Measurements from ENCODE around the gene CRAMP1. TPM values are rescaled to one million over a fixed set of nuclear protein-coding genes. Genes with fewer than 3 reads are reported as not detected.

Gene CRAMP1, protein sequence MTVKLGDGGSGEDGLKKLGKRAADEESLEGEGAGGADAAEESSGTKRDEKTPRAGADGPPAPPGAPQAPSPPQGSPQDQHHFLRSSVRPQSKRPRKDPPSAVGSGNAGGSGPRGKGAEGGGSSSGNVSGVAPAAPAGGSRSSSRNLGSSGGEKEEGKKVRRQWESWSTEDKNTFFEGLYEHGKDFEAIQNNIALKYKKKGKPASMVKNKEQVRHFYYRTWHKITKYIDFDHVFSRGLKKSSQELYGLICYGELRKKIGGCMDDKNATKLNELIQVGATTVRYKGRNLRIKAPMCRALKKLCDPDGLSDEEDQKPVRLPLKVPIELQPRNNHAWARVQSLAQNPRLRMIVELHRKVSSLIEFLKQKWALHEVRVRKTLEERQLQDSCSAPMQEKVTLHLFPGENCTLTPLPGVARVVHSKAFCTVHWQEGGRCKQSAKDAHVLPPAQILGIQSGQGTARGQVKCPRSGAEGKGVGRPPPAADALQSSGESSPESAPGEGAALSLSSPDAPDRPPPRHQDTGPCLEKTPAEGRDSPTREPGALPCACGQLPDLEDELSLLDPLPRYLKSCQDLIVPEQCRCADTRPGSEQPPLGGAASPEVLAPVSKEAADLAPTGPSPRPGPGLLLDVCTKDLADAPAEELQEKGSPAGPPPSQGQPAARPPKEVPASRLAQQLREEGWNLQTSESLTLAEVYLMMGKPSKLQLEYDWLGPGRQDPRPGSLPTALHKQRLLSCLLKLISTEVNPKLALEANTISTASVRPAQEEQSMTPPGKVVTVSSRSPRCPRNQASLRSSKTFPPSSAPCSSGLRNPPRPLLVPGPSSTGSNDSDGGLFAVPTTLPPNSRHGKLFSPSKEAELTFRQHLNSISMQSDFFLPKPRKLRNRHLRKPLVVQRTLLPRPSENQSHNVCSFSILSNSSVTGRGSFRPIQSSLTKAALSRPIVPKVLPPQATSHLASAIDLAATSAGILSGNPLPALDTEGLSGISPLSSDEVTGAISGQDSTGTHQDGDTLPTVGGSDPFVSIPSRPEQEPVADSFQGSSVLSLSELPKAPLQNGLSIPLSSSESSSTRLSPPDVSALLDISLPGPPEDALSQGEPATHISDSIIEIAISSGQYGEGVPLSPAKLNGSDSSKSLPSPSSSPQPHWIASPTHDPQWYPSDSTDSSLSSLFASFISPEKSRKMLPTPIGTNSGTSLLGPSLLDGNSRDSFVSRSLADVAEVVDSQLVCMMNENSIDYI (N-terminal part only)
- total RNA-seq (10 to 100 TPM in 8 of 10 donors, 1 to 10 TPM in 2; 9.5 to 13.8 (median 10.7) TPM), polyA plus RNA-seq (10 to 100 TPM in 1 of 2 donors, 1 to 10 TPM in 1; 3.2 to 10.0 TPM)
- long read RNA-seq, donor 1, partial matches to known transcripts = 2 of 3 reads
- long read RNA-seq, donor 1, other reads (novel, unspliced or antisense) = 1 of 3 reads
- long read RNA-seq, donor 2, partial matches to known transcripts = 1 of 2 reads
- long read RNA-seq, donor 2, other reads (novel, unspliced or antisense) = 1 of 2 reads
- long read RNA-seq, donor 3, partial matches to known transcripts = 1 of 3 reads
- long read RNA-seq, donor 3, other reads (novel, unspliced or antisense) = 2 of 3 reads

DNA sequence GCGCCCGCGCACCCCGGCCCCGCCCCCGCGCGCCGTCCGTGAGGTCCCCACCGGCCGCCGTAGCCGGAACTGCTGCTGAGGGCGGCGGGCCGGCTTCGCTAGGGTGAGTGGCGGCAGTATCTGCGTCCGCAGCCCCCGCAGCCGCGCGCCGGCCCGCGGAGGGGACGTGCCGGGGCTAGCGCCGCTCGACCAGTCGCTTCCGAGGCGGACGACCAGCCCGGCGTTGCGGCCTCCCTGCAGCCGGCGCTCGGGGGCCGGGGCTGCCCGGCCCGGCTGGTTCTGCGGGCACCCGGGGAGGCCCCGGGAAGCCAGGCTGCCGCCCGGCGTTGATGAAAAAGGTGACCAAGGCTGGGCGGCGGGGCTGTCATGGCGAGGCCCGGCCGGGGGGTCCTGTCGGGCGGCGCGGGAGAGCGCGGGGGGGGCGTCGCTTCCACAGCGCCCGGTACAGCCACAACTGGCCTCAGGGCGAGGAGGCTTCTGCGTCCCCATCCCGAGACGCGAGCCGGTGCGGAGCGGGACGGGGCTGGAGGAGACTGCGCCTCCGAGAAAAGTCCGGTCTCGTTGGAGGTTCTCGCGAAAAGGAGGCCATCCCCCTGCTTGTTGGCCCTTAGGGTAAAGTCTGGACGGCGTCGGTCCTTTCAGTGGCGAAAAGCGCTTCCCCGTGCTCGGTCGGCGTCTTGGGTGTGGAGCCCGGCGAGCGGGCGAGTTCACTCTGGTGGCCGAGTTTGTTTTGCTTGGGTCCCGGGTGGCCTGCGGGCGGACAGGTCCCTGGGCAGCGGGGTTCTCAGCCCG, at the start of gene CRAMP1:
TSS of gene CRAMP1 (plus strand) at position 41 of the 792 bp plus-strand sequence. CDS start 2,280 bp downstream, outside the sequence.
- TF ChIP-seq, protein P1, sequence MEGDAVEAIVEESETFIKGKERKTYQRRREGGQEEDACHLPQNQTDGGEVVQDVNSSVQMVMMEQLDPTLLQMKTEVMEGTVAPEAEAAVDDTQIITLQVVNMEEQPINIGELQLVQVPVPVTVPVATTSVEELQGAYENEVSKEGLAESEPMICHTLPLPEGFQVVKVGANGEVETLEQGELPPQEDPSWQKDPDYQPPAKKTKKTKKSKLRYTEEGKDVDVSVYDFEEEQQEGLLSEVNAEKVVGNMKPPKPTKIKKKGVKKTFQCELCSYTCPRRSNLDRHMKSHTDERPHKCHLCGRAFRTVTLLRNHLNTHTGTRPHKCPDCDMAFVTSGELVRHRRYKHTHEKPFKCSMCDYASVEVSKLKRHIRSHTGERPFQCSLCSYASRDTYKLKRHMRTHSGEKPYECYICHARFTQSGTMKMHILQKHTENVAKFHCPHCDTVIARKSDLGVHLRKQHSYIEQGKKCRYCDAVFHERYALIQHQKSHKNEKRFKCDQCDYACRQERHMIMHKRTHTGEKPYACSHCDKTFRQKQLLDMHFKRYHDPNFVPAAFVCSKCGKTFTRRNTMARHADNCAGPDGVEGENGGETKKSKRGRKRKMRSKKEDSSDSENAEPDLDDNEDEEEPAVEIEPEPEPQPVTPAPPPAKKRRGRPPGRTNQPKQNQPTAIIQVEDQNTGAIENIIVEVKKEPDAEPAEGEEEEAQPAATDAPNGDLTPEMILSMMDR (IDR thresholded peaks at IDR 0.05) = no peak
- ATAC-seq = no peak
- peaks cover 0 to 25% (median 0%) of the 10 kb centered on the region in 9 donors for H3K36me3 ChIP-seq
- intact Hi-C loops (cut with DNase I) = loop anchor here in 8 of 10 donors (2.0 to 10.0 kb wide), 8 partner anchors 65 to 192 kb away; partner anchors contain the start of genes TELO2 (in 4 of the 8), MAPK8IP3 (in 3 of the 8), TMEM204 (in 3 of the 8) and UQCC4 (in 1 of the 8)
- H3K27ac ChIP-seq = peak within 1 kb of the TSS; percentile 14 to 91 (median 85)
- DNase-seq = peak in 1 of 2 donors; percentile 29
- WGBS, 2 donors = 1% methylated on average over 88 to 101 of the region's 101 CpGs
- H3K4me1 ChIP-seq = peaks cover 8 to 62% (median 47%) of the 10 kb centered on the region in 9 donors
- H3K9me3 ChIP-seq = no peaks in the 10 kb centered on the region
- H3K4me3 ChIP-seq = peak within 1 kb of the TSS; percentile 79 to 97 (median 94)
- no peaks in the 10 kb centered on the region for H3K27me3 ChIP-seq

DNA sequence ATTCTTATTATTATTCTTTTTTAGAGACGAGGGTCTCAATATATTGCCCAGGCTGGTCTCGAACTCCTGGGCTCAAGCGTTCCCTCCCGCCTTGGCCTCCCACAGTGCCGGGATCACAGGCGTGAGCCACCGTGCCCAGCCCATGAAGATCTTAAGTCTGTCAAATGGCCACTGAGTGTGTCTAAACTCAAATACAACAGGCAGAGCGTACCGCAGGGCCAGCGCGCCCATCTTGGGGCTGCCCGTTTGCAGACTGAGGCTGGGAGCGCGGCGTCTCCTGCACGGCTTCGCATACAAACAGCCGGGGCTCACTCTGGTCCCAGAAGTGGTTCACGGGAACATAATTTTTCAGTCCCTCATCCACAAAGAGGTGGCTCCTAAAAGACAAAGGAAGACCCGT, 48.4 kb upstream of the CRAMP1 start:
- 96 to 97% methylated on average over 20 of the region's 20 CpGs for WGBS, 2 donors
- Histone ChIP-seq H3K27me3 (no peaks in the 10 kb centered on the region), H3K9me3 (no peaks in the 10 kb centered on the region), H3K4me1 (peaks cover 0 to 29% (median 5%) of the 10 kb centered on the region in 9 donors), H3K27ac (no peak overlapping the region), H3K4me3 (no peak overlapping the region), H3K36me3 (peaks cover 0 to 68% (median 13%) of the 10 kb centered on the region in 9 donors)
- ATAC-seq = no peak
- intact Hi-C loops (cut with DNase I) = loop anchor here in 5 of 10 donors (5.0 to 10.0 kb wide), 4 partner anchors 44 to 71 kb away; partner anchors contain the start of gene TELO2 (in 3 of the 5)
- TF ChIP-seq, protein P1 (IDR thresholded peaks at IDR 0.05) = no peak
- no peak for DNase-seq

DNA sequence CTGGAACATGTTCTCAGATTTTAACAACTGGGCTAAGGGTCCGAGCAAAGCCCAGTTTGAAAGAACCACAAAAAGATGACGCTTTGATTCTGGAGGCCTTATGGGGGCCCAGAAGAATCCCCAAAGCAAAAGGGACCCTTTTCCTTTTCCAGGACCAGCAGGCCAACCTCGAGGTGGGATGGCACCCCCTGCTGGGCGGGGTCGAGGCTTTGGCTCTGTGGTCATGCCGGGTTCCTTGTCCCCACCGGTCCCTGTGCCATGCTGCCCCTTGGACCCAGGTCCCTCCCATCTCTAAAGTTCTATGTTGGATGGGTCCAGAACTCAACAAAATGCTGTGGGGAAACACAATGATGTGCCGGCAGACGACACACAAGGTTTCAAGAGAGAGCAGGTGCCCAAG, 47.8 kb upstream of the CRAMP1 start:
- DNase-seq (no peak), ATAC-seq (no peak)
- intact Hi-C loops (cut with DNase I) = loop anchor here in 5 of 10 donors (5.0 to 10.0 kb wide), 4 partner anchors 43 to 72 kb away; partner anchors contain the start of gene TELO2 (in 3 of the 5)
- Histone ChIP-seq H3K4me3 (no peak overlapping the region), H3K27me3 (no peaks in the 10 kb centered on the region), H3K4me1 (peaks cover 0 to 24% (median 5%) of the 10 kb centered on the region in 9 donors), H3K27ac (no peak overlapping the region), H3K9me3 (no peaks in the 10 kb centered on the region), H3K36me3 (peaks cover 0 to 63% (median 13%) of the 10 kb centered on the region in 9 donors)
- TF ChIP-seq, protein P1 (IDR thresholded peaks at IDR 0.05) = peak in 8 of 9 donors; percentile 20 to 56 (median 48)
- WGBS, 2 donors = 74 to 81% methylated on average over 9 of the region's 9 CpGs

All from heart right ventricle (tissue), 16 donors.